Dermis microvascular lymphatic vessel endothelial cell (primary cell): ENCODE results near the gene INSYN2B. TPM values are rescaled to one million over a fixed set of nuclear protein-coding genes. Genes with fewer than 3 reads are reported as not detected.

ENCODE experiments used
- DNase-seq, 2 donors: peaks; one replicate each; pipeline versions ENCODE4 v3.0.0 to v3.0.0-alpha.2; 2010; ENCODE audit warnings: low read depth in 2 of 2
- total RNA-seq: library from RNA; depleted of rRNA; stranded (reverse); fragments of >200 nt; gene quantifications from 2 replicates; pipeline ENCODE4 v1.2.1, GENCODE V29; 2014

INSYN2B gene
- total RNA-seq, 1 donor from 2014 or later, result 1.4 TPM

DNA sequence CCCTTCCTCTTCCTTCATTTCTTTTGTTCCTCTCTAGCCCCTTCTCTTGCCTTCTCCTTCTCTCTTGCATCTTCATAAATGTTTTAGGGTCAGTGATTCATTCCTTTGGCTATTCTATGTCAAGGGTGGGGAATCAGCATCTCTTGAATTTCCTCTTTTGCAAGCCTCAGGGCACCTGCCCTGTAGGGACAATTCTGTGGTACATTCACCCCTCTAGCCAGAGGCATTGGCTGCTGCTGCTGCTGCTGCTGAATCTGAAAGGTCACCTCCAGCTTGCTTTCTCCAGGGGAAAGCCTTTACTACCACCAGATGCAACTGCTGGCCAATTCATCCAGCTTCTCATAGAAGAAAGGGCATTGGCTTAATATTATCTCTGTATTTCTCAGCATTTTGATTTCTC, 87.3 kb downstream of the INSYN2B start:
- DNase-seq, result no peak

DNA sequence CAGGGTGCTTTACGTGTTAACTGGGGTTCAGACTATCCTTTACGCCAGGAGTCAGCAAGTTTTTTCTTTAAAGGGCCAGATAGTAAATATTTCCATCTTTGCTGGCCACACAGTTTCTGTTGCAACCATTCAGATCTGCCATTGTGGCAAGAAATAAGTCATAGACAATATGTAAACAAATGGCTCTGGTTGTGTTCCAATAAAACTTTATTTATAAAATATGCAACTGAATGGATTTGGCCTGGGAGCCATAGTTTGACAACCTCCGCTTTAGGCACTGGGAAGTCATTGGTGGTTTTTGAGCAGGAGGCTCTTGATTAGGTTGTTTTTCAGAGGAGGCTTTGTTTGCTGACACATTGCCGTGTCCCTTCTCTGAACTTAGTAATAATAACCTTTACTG, 90.7 kb downstream of the INSYN2B start:
- no peak for DNase-seq

DNA sequence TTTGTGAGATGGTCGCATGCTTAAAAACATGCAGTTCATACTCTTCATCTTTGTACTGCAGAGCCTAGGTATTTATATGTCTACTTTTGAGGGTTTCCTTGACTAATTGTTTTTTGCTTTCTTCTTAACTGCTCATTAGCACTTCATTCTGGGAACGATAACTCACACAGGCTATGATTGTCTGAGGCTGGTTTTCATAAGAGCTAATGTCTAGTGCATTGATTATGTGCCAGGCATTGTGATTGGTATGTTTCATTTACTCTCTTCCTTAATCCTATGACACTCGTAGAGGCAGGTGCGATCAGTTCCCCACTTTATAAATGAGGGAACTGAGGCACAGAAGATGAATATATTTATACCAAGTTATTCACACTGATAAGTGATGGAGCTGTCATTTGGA, 93.6 kb downstream of the INSYN2B start:
- no peak for DNase-seq

DNA sequence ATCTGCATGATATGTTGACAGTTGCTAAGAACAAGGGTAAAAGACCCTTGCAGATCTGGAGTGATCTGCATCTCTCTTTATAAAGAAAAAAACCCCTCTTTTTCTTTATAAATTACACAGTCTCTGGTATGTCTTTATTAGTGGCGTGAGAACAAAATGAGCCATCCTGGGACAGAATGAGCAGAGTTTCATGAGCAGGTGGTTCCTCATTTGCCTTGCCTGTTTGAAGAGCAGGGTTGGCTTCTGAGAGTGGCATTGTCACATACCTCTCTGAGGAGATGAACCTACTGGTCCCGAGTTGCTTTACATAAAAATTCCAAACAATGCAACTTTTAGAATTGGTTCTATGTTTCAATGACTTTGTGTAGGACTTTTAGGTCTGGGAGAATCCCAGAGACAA, 94.3 kb downstream of the INSYN2B start:
- DNase-seq, result no peak

DNA sequence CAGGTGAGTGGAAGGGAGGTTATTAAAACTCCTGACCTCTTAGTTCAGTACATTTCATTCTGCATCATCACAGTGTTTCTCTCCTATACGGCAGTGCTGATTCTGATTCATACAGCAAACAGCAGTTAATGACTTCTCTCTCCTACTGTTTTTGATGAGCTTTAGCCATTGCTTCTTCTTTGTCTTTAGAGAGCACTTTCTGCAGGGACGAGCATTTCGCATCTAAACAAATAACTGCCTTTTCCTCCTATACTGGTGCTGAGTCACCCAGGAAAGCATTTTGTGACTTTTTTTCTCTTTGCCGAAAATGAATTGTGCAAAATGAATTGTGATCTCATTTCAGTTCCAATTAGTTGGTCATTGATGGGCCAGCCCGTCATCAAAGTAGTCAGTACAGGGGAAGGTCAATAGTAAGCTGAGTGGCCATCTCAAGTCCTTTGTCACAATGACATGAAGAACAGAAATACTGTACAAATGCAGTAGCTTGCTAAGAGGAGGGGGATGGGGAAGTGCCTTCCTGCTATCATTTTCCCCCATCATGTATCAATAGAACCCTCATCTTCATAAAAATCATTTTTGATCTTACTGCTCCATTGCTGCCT, 98.5 kb downstream of the INSYN2B start:
- DNase-seq, result no peak

DNA sequence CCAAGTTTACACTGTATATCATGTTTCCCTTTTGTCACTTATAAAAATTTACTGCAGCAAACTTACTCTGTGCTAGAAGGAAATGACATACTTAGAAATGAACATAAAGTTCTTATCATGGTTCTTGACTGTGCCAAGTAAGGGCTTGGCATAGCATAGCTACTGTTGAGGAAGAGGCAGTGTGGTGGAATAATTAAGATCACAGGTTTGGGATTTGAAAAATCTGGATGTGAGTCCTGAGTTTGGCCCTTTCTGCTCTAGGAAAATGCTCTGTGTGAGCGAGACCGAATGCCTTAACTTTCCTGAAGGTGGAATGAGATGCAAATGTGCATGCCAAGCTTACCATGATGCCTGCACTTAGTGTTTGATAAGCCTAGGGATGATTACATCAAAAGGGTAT, 99.5 kb downstream of the INSYN2B start:
- no peak for DNase-seq

DNA sequence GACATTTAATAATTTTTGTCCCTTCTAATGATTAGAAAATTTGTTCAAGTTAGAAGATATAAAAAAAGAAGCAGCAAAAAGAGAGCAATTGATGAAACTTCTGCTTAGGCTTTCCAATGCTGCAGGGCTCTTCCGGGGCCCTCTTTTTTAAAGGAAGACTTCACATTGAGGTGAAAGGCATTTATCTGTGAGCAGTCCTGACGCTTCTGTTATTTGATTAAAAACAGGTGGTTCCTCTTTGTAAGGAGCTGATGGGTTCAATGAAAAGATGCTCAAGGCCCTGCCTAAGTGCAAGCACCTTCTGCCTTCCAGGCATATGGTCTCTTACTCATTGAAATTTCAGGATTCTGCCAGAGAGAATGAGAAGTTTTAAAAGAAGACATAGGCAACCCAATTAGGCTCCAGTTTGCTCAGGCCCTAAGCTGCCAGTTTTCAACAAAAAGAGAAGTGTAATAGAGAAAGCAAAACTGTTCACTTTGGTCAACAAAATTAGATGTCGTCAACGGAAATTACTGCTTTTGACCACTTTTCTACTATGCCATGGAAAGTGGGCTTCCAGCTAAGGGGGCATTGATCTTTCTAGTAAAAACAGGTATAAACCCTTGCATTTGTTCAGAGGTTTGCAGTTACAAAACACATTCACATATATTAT, 100.2 kb downstream of the INSYN2B start:
- DNase-seq, result no peak

DNA sequence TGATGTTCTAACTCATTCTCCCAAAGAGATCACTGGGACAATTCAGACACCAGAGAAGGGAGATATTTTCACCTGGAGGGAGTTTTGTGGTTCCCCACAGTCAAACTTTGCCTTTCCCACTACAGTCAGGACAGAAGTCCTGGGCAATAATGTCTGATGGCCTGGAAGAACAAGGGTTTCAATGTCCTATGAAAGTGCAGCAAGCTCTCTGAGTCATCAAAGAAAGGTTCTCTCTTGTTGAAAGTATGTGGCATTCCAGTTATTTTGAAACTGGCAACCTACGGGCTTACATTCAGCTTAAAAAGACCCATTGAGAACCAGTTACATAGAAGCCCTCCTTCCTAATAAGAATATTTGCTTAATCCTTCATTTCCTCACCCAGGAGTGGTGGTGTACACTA, 103.9 kb downstream of the INSYN2B start:
- DNase-seq, result no peak

DNA sequence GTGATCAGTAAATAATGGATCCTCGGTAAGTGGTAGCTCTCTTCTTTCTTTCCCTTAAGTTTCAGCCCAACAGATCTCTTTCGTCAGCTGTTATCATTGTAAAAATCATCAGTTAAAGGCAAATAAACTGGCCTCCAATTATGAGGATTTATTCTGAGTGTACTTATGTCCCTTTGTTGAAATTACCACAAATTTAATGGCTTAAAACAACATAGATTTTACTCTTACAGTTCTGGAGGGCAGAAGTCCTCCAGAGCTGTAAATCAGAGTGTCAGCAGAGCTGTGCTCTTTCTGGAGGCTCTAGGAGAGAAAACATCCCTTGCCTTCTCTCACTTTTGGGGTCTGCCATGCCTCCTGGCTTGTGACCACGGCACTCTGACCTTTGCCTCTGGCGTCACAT, 104.6 kb downstream of the INSYN2B start:
- DNase-seq, result no peak

DNA sequence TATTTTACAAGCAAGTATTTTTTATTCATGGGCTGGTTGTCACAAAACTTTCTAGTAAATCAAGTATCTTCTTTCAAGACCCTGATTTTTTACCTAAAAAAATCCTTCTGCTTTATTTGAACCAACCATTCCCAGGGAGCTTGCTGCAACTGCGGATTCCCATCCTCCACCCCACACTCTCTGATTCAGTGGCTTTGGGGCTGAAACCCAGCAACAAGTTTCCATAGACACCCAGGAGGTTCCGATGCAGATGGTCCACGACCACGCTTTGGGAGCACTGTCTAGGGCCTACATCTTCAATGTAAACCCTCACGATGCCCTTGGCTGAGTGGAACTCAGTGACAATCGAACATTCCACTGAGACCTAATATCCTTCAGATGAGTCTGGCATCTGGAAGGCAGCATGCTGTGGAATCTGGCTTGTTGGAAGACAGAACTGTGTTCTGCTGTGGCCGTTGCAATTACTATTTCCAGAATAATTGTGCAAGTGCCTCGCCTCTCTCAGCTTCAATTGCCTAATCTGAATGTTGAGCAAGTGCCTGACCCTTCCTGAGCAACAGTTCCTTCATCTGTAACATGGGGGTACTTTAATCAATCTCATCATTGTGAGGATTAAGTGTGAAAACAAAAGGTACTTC, 105.1 kb downstream of the INSYN2B start:
- DNase-seq, result no peak

DNA sequence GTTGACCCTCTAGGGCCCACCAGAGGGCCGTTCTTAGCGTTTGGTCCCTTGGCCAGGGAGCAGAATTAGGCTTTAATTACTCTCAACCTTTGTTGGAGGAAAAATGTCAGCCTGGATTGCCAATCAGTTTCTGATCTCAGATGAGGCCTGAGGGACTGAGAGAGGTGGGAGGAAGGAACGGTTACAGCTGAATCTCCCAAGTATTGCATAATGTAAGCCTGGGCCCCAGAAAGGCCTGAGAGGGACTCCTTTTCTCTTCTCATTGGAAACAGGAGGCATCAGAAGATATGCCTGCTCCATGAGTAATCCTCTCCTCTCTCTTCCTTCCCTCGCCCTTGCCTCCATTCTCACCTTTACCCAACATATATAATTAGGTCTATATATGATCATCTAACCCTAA, 105.7 kb downstream of the INSYN2B start:
- no peak for DNase-seq

DNA sequence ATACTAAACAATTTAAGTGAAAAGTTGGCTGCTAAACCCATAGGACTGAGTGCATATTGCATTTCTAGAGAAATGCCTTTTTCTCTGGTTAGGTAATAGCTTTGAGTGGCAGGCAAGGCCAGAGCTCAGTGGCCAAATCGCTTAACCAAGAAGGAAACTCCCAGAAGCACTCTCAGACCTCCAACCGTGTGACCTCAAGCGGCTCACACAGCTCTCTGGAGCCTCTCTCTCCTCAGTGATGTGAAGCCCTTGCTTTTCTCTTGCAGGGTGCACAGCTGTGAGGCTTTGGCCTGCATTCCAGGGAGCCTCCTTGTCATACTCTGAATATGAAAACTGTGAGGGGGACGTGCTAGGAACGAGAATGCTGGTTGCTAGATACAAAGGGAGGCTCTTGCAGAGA, 106.7 kb downstream of the INSYN2B start:
- DNase-seq, result no peak

DNA sequence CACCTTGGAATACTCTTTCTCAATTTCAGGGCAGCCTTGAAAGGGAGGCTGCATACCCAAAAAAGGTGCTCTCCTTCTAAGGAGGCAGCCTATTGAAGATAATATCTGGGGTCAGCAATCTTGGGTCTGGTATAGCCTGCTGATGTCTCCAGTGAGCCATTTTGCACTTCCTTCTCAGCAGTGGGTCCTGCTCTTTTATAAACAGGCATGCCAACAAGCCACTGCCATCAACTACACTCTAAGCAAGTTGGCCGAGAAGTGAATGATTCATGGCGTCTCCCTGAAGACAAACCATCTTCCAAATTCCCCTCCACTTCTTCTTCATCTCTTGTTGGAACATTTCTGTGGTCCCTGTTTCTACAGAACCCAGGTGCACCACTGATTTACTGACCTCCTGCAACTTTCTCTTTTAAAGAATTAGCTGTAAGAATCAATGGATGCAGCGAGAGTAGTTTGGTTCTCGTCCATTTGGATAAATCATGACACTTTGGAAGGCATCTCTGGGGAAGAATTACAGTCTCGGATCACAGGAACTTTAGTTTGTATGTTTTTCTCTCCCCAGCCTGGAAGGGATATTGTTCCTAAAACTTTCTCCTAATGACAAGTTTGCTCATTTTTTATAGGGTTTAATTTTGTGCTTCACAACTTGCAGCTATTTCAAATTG, 108.3 kb downstream of the INSYN2B start:
- DNase-seq, result no peak

DNA sequence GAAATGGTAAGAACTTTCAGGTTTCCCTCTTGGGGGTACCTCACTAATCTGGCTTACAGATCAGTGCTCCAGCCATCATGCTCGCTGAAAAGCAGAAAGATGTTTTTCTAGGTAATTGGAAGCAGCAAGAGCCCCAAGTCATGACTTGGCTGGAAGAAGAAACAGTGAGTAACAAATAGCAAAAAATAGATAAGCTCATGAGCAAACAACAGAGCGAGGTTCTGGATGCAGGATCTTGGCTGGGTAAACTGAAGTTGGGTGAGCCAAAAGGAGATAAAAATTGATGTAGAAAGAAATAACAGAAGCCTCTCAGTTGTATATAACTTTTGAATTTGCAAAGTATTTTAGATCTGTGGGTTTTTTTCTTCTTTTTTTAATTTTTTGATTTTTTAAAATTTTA, 110.1 kb downstream of the INSYN2B start:
- no peak for DNase-seq

DNA sequence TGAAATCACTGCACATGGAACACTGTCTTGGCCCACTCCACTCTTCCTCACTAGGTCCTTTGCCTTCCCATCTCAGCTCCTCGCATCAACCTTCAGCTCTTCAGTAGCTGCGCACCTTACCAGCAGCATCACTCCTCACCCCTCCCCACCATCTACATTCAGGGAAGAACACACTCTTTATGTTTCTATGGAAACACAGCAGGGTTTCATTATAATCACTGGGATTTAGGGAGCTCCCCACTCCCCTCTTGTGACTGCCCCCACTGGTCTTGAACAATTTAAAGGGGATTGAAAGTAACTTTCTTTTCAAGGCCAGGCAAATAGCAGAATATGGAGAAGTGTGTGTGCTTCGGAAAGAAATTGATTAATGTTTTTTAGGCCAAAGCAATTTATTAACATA, 111.2 kb downstream of the INSYN2B start:
- no peak for DNase-seq

DNA sequence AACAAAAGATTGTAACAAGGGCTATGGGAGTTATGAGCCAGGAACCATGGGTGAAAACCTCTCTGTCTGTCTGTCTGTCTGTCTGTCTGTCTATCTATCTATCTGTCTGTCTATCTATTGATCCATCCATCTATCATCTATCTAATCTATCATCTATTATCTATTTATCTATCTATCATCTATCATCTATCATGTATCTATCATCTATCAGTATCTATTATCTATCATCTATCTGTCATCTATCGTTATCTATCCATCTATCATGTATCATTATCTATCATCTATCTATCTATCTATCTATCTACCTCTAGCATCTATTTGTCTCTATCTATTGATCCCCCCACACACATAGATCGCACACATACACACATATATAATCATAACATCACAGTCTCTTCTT, 112.9 kb downstream of the INSYN2B start:
- DNase-seq, result no peak

DNA sequence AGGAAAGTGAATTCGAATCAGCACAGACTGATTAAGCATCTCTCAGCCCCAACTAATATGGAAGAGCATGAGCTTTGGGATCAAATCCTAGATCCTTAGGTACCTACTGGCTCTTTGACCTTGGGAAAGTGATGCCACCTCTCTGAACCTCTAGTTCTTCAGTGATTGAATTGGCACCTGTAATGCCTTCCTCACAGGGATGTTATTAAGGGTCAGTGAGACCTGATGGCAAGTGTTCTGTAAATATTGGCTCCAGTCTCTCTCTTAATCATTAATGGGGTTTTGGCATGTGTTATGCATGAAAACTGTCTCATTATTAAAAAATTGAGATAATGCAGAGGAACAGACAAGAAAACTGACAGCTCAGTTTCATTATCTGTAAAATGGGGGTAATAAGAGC, 115.8 kb downstream of the INSYN2B start:
- no peak for DNase-seq

DNA sequence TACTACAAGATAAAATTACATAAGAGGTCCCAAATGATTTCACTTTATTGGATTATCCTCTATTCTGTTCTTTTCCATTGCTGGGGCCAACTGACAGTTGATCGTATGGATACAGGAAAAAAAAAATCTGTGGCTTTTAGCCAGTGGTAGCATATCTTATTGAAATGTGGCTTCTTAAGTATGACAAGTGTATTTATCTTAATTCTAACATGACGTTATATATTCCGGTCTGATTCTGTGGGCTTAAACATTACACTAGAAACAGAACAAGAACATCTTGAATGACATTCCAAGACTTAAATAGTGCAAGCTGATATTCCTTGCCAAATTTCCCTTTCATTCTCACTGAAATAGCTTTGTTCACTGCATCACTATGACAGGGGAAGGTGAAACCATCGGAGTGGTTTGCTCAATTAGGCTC, 117.9 kb downstream of the INSYN2B start:
- no peak for DNase-seq

DNA sequence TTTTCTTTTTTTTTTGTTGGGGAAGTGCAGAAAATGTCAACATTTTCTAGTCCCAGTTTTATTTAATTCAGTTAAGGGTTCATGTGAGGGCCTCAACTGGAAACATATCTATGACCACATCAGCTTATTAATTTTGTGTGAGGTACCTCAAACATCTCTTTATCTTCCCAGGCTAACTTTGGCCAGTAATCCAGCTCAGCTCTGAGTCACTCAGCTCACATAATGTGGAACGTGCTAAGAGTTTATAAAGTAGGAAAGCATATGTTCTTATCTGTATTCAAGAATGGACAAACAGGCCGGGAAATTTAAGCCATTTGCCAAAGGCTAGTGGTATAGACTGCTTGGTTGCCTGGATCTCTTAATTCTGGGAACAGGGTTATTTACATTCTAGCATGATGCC, 118.4 kb downstream of the INSYN2B start:
- DNase-seq, result no peak

DNA sequence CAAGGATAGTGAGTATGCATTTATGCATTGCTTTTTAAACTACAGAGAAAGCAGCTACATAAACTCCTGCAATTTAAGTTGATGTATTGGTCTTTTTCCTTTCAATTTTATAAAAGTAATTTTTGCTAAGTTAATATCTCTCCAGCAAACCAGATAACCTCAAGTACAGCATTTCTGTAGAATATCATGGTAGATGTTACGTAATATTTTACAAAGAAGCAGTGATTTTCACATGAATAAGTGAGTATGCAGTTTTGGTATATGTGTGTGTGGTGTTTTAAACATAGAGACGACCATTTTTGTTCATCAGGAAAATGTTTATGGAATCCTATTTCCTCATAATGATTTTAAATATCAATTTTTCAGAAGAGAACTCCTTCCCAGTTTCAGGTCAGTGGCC, 118.9 kb downstream of the INSYN2B start:
- DNase-seq, result no peak

DNA sequence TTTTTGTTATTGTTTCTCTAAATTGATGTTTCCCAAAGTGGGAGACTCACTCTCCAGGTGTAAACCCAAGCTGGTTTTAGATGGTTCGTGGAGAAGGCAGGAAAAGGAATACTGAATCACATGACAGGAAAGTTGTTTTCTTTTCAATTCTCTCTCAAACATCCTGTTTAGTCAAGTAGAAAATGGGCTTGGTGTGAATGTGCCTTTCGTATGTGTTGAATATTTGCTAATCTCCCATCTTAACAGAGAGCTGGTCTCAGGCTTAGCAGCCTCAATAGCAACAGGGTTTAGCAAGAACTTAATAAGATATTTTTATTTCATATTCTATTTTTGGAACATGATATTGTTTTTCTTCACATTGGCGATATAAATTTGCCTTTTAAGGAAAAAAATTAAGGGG, 119.7 kb downstream of the INSYN2B start:
- no peak for DNase-seq

DNA sequence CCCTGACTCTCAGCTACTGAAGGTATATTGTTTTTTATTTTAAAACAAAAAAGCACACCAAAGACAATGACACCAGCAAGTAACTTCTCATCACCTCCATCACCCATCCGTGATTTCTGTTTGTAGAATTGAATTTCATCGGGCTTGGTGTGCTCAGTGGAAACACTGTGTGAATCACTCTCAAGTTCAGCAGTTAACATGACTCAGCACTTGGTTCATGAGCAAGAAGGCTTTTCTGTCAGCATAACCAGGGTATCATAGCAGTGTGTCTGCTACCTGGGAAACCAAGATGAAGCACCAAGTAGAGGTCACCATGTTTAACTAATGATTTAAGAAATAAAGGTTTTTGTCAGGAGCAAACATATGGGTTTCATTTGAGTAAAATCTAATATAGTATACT, 123.7 kb downstream of the INSYN2B start:
- peak in 1 of 2 donors; percentile 51 for DNase-seq
